Omental fat pad (tissue), 4 donors: ENCODE measurements around the gene UPB1. TPM values are rescaled to one million over a fixed set of nuclear protein-coding genes. Genes with fewer than 3 reads are reported as not detected.

Source experiments
- ATAC-seq: fragments of 150-250 bp; one replicate; pipeline ENCODE4 v1.9.1; 2016; ENCODE audit warnings: mild to moderate bottlenecking, moderate library complexity; ENCODE audit not compliant: low FRiP score
- DNase-seq: peaks from one replicate; pipeline ENCODE4 v3.0.0-alpha.2; 2019; ENCODE audit warnings: low spot score
- total RNA-seq, 4 donors: library from RNA; depleted of rRNA; stranded (reverse); fragments of >200 nt; gene quantifications; one replicate each; pipeline ENCODE4 v1.1.0, GENCODE V29; 2016
- TF ChIP-seq, protein P1 (sequence below), 3 donors: fragments of 450-650 bp; IDR thresholded peaks; one replicate each; pipeline ENCODE4 v1.5.1; 2016 to 2017; ENCODE audit warnings: antibody characterized with exemption in 3 of 3, mild to moderate bottlenecking in 3 of 3, moderate library complexity in 2 of 3

The UPB1 gene
- total RNA-seq, 4 donors from 2014 or later = 0.13 to 1.9 TPM; not detected in 2

DNA sequence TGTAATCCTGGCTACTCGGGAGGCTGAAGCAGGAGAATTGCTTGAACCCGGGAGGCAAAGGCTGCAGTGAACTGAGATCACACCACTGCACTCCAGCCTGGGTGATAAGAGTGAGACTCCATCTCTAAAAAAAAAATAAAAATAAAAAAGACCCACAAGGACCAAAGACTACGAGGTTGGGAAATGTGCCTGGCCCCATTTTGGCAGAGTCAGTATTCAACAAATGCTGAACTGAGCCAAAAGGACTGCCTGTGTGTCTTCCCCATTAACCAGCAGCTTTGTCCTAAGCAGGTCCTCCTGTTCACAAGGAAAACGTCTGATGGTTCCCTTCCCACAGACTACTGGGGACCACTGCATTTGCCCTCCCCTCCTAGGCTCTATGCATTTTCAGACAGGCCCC, 40.1 kb upstream of the UPB1 start:
- TF ChIP-seq, protein P1, sequence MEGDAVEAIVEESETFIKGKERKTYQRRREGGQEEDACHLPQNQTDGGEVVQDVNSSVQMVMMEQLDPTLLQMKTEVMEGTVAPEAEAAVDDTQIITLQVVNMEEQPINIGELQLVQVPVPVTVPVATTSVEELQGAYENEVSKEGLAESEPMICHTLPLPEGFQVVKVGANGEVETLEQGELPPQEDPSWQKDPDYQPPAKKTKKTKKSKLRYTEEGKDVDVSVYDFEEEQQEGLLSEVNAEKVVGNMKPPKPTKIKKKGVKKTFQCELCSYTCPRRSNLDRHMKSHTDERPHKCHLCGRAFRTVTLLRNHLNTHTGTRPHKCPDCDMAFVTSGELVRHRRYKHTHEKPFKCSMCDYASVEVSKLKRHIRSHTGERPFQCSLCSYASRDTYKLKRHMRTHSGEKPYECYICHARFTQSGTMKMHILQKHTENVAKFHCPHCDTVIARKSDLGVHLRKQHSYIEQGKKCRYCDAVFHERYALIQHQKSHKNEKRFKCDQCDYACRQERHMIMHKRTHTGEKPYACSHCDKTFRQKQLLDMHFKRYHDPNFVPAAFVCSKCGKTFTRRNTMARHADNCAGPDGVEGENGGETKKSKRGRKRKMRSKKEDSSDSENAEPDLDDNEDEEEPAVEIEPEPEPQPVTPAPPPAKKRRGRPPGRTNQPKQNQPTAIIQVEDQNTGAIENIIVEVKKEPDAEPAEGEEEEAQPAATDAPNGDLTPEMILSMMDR (IDR thresholded peaks at IDR 0.05) = no peak
- ATAC-seq = no peak

DNA sequence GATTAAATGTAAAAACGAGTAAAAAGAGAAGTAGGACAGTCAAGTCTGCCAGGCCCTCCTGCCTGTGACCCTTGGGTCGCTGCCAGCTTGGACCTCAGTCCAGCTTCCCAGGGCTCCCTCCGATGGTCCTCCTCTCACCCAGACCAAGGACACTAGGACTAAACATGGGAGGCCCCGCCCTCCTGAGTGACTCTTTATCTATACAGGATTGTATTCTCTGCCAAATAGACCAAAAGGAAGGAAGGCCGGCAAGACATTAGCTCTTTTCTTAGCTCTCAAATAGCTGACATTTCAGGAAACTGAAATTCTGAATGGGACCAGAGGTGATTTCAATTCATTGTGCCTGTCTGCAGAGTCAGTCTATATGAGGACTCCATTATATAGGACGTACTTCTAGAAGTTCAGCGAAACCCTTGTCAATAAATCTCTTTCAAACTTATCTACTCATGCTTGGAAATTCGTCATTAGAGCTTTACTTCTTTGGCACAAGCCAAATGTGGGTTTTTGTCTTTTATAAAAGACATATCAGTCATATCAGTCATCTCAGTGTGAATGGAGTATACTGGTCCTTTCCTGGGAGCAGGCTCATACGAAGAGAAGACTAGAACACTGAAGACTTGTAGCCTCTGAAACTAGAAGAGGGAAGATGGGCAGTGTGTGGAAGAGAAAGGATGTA, 39.2 kb upstream of the UPB1 start:
- ATAC-seq (no peak), DNase-seq (no peak)
- TF ChIP-seq, protein P1 (IDR thresholded peaks at IDR 0.05) = no peak

More for the DNA sequence above, 40.1 kb upstream of the UPB1 start:
- DNase-seq = no peak

DNA sequence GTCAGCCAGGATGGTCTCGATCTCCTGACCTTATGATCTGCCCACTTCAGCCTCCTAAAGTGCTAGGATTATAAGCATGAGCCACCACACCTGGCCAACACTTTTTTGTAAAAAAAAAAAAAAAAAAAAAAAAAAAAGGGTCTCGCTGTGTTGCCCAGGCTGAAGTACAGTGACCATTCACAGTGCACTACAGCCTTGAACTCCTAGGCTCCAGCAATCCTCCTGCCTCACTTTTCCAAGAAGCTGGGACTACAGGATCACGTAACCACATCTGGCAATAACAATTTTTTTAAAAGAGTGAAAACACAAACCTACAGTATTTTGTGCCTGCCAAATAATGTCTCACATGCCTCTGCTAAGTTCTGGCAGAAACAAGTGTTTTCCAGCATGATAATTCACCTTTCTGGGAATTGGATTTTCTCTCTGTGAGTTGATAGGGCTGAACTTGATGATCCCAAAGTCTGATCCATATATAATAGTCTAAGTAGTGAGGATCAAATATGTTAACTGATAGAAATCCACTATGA, 37.2 kb upstream of the UPB1 start:
- TF ChIP-seq, protein P1 (IDR thresholded peaks at IDR 0.05) = no peak
- ATAC-seq (no peak), DNase-seq (no peak)

DNA sequence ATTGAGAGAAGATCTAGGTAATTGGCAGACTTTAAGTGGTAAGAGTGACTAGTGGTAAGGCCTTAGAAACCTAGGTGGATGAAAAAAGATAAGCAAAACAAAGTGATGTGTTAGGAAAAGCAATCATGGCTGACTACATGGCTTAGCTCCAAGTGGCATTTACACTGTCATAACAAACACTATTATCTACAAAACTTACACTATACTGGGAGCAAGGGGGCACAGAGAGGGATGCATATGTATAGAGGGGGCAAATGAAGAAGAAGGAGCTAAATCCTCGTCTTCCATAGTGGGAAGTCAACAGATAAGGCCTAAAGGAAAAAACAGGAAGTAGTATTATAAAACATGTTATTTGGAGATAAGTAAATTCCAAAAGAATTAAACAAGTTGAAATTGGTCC, 35.2 kb upstream of the UPB1 start:
- ATAC-seq (no peak), DNase-seq (no peak)

DNA sequence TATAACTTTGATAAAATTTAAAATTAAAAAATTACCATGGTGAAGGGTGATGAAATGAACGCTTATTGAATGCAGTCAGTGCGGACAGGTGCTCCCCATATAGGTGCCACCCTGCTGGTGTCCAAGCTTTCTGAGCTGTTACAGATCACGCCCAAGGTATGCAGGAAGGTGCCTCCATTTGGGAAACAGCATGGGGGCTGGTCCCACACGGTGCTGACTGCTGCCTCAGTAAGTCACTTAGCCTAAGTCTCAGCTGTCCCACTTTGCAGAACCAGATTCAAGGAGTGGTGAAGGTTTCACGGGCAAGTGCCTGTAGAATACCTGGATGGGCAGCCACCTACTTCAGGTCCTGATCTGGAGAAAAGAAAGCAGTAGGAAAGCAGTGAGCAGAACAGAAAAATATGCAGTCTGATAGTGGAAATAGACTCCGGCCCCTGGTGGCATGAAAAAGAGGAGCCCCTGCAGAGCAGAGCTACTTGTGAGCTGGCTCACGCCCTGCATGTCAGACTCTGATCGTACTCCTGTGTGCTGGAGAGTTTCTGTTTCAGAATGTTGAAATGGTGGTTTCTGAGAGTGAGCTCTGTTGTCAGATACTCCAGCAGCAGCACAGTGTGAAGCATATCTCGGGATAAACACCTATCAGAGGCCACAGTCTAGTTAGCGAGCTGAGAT, 34.6 kb upstream of the UPB1 start:
- TF ChIP-seq, protein P1 (IDR thresholded peaks at IDR 0.05) = no peak
- no peak for DNase-seq
- ATAC-seq = no peak

More for the DNA sequence above, 35.2 kb upstream of the UPB1 start:
- TF ChIP-seq, protein P1 (IDR thresholded peaks at IDR 0.05) = no peak

DNA sequence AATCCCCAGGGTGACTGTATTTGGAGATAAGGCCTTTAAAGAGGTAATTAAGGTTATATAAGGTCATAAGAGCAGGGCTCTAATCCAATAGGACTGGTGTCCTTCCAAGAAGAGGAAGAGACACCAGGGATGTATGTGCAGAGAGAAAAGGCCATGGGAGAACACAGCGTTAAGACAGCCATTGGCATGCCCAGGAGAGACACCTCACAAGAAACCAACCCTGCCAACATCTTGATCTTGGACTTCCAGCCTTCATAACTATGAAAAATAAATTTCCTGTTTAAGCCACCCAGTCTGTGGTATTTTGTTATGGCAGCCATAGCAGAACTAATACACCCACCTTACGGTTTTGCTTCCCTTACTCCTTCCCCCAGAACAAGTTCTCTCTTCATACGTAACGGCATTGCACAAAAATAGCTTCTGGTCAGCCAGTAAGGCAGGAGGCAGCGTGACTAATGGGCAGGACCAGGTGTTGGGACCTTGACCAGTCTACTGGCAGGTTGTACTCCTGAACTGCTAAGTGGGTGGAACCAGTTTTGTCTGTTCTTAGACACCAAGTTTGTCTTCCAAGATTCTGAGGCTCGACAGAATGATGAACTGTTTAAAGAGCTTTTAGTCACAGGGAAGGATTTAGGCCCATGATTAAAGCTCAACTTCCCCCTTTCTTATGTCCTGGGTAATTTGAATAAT, 31.9 kb upstream of the UPB1 start:
- DNase-seq (no peak), ATAC-seq (no peak)

More for the DNA sequence above, 31.9 kb upstream of the UPB1 start:
- TF ChIP-seq, protein P1 (IDR thresholded peaks at IDR 0.05) = no peak
